ENCODE results near the gene TDRD10. TPM values are rescaled to one million over a fixed set of nuclear protein-coding genes. Genes with fewer than 3 reads are reported as not detected.

TDRD10 gene
- total and polyA plus RNA-seq, 2 of the 8 experiments (the other 6 are each of a cell fraction or from before 2014, with no cell fraction given), result 0.15 to 0.27 TPM

DNA sequence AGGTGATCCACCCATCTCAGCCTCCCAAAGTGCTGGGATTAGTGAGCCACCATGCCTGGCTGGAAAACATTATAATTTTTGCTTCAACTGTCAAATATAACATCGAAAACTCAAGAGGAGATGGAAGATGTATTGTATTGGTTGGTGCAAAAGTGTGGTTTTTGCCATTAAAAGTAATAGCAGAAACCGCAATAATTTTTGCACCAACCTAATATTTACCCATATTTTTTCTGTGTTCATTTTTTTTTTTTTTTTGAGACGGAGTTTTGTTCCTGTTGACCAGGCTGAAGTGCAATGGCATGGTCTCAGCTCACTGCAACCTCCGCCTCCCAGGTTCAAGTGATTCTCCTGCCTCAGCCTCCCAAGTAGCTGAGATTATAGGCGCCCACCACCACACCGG is 27.3 kb downstream of the TDRD10 start:
- no peak overlapping the region for H2AFZ ChIP-seq (ENCODE audit: low read length)
- POLR2A ChIA-PET (ENCODE audit: partially characterized antibody), result interaction anchor here (0.6 kb wide), 1 partner anchor 135 kb away, joined by 3 read pairs; no protein-coding TSS in a partner anchor
- H2BK20ac ChIP-seq (ENCODE audit: low read length), result no peak overlapping the region
- H3K79me2 ChIP-seq (ENCODE audit: control insufficient read depth in 1 of 2, insufficient read depth in 2 of 2, low read length in 2 of 2), result no peaks in the 10 kb centered on the region
- no peak for DNase-seq (ENCODE audit: low read depth in 1 of 2, low spot score in 2 of 2)
- no peak overlapping the region for H4K8ac ChIP-seq (ENCODE audit: extremely low read depth, insufficient read depth, low read length)
- no peak overlapping the region for H3K14ac ChIP-seq (ENCODE audit: insufficient read length)
- H2BK120ac ChIP-seq (replicated peaks; ENCODE audit: low read depth, low read length), result no peak overlapping the region
- H3K4ac ChIP-seq (replicated peaks; ENCODE audit: insufficient read length, low read depth, low read length), result no peak overlapping the region
- no peaks in the 10 kb centered on the region for H3K23me2 ChIP-seq (ENCODE audit: low read depth, low read length)
- H3K27me3 ChIP-seq (replicated peaks in 1 of 4; ENCODE audit: control insufficient read depth in 3 of 4, extremely low read depth in 1 of 4, insufficient read depth in 3 of 4, low read length in 3 of 4), result no peaks in the 10 kb centered on the region
- no peak overlapping the region for H2BK12ac ChIP-seq (ENCODE audit: low read depth, low read length)
- H2BK5ac ChIP-seq (ENCODE audit: low read depth, low read length), result no peak overlapping the region
- H3K4me3 ChIP-seq (ENCODE audit: extremely low read depth in 1 of 4, insufficient read depth in 2 of 4, low read depth in 3 of 4, low read length in 4 of 4), result no peak overlapping the region
- H3K27ac ChIP-seq (ENCODE audit: low read depth, low read length), result no peak overlapping the region
- H3K36me3 ChIP-seq (ENCODE audit: control insufficient read depth in 2 of 4, insufficient read depth in 4 of 4, low read length in 3 of 4), result no peaks in the 10 kb centered on the region
- H3K4me2 ChIP-seq (ENCODE audit: insufficient read depth in 1 of 2, low read depth in 2 of 2, low read length in 2 of 2), result no peak overlapping the region
- H3K4me1 ChIP-seq (replicated peaks in 1 of 4; ENCODE audit: control insufficient read depth in 3 of 4, insufficient read depth in 4 of 4, low read length in 3 of 4), result no peaks in the 10 kb centered on the region
- peaks cover 0 to 8% of the 10 kb centered on the region in 2 experiments; a peak in 1 of 4 replicates for H3K9me3 ChIP-seq (ENCODE audit: insufficient read depth in 2 of 2, low read depth in 1 of 2, low read length in 1 of 2)
- H3K79me1 ChIP-seq (ENCODE audit: low read depth, low read length), result no peaks in the 10 kb centered on the region
- 95% methylated on average over 6 of the region's 6 CpGs; no CpG with 5 or more reads in 1 of the 2 experiments for WGBS, 2 experiments (ENCODE audit: extremely low coverage in 1 of 2, insufficient coverage in 1 of 2, insufficient read length in 1 of 2, insufficient replicate concordance in 2 of 2, low coverage in 1 of 2, low lambda C conversion rate in 2 of 2, missing lambda C conversion rate in 1 of 2)
- H2BK15ac ChIP-seq (ENCODE audit: low read length), result no peak overlapping the region
- no peak overlapping the region for H3K56ac ChIP-seq (replicated peaks; ENCODE audit: insufficient read length, low read depth, low read length)
- no peak overlapping the region for H2AK5ac ChIP-seq (ENCODE audit: low read depth, low read length)
- H3K9ac ChIP-seq (replicated peaks in 1 of 4; ENCODE audit: extremely low read depth in 1 of 4, low read depth in 3 of 4, low read length in 3 of 4), result no peak overlapping the region
- H4K91ac ChIP-seq (replicated peaks; ENCODE audit: insufficient read length, low read length), result no peak overlapping the region
- CTCF ChIA-PET (ENCODE audit: partially characterized antibody), result interaction anchor here (0.7 to 2.2 kb wide), 2 partner anchors 17 to 84 kb away, joined by 6 to 8 read pairs; no protein-coding TSS in a partner anchor
- H3K23ac ChIP-seq (ENCODE audit: insufficient read length), result no peak overlapping the region
- FAIRE-seq, result no peak
- no peak overlapping the region for H3K18ac ChIP-seq (ENCODE audit: extremely low read depth, low read length)
- H4K5ac ChIP-seq (ENCODE audit: insufficient read length, low read depth, low read length), result no peak overlapping the region
- H4K20me1 ChIP-seq (replicated peaks in 1 of 2; ENCODE audit: control insufficient read depth in 1 of 2, insufficient read depth in 2 of 2, low read length in 2 of 2), result no peaks in the 10 kb centered on the region
- no peak for TF ChIP-seq BRCA1 (IDR thresholded peaks at IDR 0.05; ENCODE audit: low read depth, low read length)
- no peak for TF ChIP-seq CEBPB (IDR thresholded peaks at IDR 0.05; ENCODE audit: low read depth, low read length)
- no peak for TF ChIP-seq CHD1 (IDR thresholded peaks at IDR 0.05; ENCODE audit: low read depth, low read length)
- TF ChIP-seq POLR2AphosphoS5 (IDR thresholded peaks at IDR 0.05; ENCODE audit: low read depth, low read length), result no peak
- TF ChIP-seq SP2 (IDR thresholded peaks at IDR 0.05; ENCODE audit: low read length), result no peak
- no peak for TF ChIP-seq SUZ12 (IDR thresholded peaks at IDR 0.05; ENCODE audit: low read length)
- no peak for TF ChIP-seq SIRT6 (IDR thresholded peaks at IDR 0.05; ENCODE audit: low read length)
- TF ChIP-seq CBX8 (IDR thresholded peaks at IDR 0.05; ENCODE audit: borderline replicate concordance, low read depth, low read length), result no peak
- no peak for TF ChIP-seq RXRA (IDR thresholded peaks at IDR 0.05; ENCODE audit: insufficient read depth, low read depth, low read length)
- TF ChIP-seq HDAC6 (IDR thresholded peaks at IDR 0.05; ENCODE audit: low read depth, low read length), result no peak
- TF ChIP-seq, protein P1, sequence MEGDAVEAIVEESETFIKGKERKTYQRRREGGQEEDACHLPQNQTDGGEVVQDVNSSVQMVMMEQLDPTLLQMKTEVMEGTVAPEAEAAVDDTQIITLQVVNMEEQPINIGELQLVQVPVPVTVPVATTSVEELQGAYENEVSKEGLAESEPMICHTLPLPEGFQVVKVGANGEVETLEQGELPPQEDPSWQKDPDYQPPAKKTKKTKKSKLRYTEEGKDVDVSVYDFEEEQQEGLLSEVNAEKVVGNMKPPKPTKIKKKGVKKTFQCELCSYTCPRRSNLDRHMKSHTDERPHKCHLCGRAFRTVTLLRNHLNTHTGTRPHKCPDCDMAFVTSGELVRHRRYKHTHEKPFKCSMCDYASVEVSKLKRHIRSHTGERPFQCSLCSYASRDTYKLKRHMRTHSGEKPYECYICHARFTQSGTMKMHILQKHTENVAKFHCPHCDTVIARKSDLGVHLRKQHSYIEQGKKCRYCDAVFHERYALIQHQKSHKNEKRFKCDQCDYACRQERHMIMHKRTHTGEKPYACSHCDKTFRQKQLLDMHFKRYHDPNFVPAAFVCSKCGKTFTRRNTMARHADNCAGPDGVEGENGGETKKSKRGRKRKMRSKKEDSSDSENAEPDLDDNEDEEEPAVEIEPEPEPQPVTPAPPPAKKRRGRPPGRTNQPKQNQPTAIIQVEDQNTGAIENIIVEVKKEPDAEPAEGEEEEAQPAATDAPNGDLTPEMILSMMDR (IDR thresholded peaks at IDR 0.05; ENCODE audit: control extremely low read depth in 1 of 3, insufficient read depth in 1 of 3, low read depth in 1 of 3, low read length in 3 of 3), result no peak
- TF ChIP-seq NRF1 (IDR thresholded peaks at IDR 0.05; ENCODE audit: low read depth, low read length), result no peak
- TF ChIP-seq EGR1 (IDR thresholded peaks at IDR 0.05; ENCODE audit: borderline replicate concordance, low read depth, low read length), result no peak

Data from H1 (cell line).